ENCODE results near the gene CEP85L.
A peak's percentile ranks its signal among the peaks of the same experiment; 100 is the strongest.

Gene CEP85L

GRCh38 chr6:118651282-118652050 lies at the start of gene CEP85L:
Gene CEP85L (minus strand): TSS chr6:118651591. CDS start chr6:118651269, 322 bp downstream.
- DNase-seq = peak; percentile 93

GRCh38 chr6:118700531-118700930 lies 49.1 kb upstream of the CEP85L start:
- no peak for DNase-seq

- no peak for DNase-seq
Observed at GRCh38 chr6:118697554-118697953, 46.2 kb upstream of the CEP85L start.

GRCh38 chr6:118696271-118696670 lies 44.9 kb upstream of the CEP85L start:
- DNase-seq = no peak

GRCh38 chr6:118693562-118693961 lies 42.2 kb upstream of the CEP85L start:
- no peak for DNase-seq

GRCh38 chr6:118685823-118686449 lies 34.5 kb upstream of the CEP85L start:
- DNase-seq = no peak

- no peak for DNase-seq
Observed at GRCh38 chr6:118683881-118684872, 32.8 kb upstream of the CEP85L start.

- no peak for DNase-seq
Observed at GRCh38 chr6:118680452-118681095, 29.2 kb upstream of the CEP85L start.

- no peak for DNase-seq
Observed at GRCh38 chr6:118679327-118679901, 28.0 kb upstream of the CEP85L start.

GRCh38 chr6:118678866-118679265 lies 27.5 kb upstream of the CEP85L start:
- no peak for DNase-seq

- no peak for DNase-seq
Observed at GRCh38 chr6:118677193-118677592, 25.8 kb upstream of the CEP85L start.

- no peak for DNase-seq
Observed at GRCh38 chr6:118675225-118675624, 23.8 kb upstream of the CEP85L start.

GRCh38 chr6:118674772-118675171 lies 23.4 kb upstream of the CEP85L start:
- DNase-seq = no peak

GRCh38 chr6:118672678-118673077 lies 21.3 kb upstream of the CEP85L start:
- no peak for DNase-seq

- DNase-seq = no peak
Observed at GRCh38 chr6:118669561-118669960, 18.2 kb upstream of the CEP85L start.

GRCh38 chr6:118668761-118669385 lies 17.5 kb upstream of the CEP85L start:
- no peak for DNase-seq

- DNase-seq = no peak
Observed at GRCh38 chr6:118667988-118668387, 16.6 kb upstream of the CEP85L start.

GRCh38 chr6:118665011-118665410 lies 13.6 kb upstream of the CEP85L start:
- DNase-seq = no peak

GRCh38 chr6:118663993-118664985 lies 12.9 kb upstream of the CEP85L start:
- no peak for DNase-seq

- DNase-seq = no peak
Observed at GRCh38 chr6:118661831-118662230, 10.4 kb upstream of the CEP85L start.

GRCh38 chr6:118660218-118660569 lies 8.8 kb upstream of the CEP85L start:
- DNase-seq = peak; percentile 44

Data from stimulated activated CD4-positive, alpha-beta T cell treated with anti-CD3 and anti-CD28 coated beads, Interleukin-4, amount 100 ng/mL, for 1 hour (primary cell).